Liver (tissue), 9 donors: ENCODE data around the gene RGS12. TPM values are rescaled to one million over a fixed set of nuclear protein-coding genes. Genes with fewer than 3 reads are reported as not detected.
"Not testable (repeated sequence)": the region's sequence is repeated elsewhere in the genome, so short reads cannot be mapped to it uniquely, and the experiment has no call there.

Experiments used
- DNase-seq: peaks from one replicate; pipeline ENCODE4 v3.0.0-alpha.2; 2017; ENCODE audit warnings: low spot score
- H3K27ac ChIP-seq, 2 donors: one replicate each; pipeline ENCODE4 v1.7.0; 2013; ENCODE audit warnings: inconsistent platforms in 2 of 2, low read length in 2 of 2, control low read depth in 1 of 2, low read depth in 1 of 2, mild to moderate bottlenecking in 1 of 2
- H3K27me3 ChIP-seq, 4 donors: one replicate each; pipeline versions ENCODE4 v1.6.1 to v1.7.0; 2013; ENCODE audit warnings: low read length in 3 of 4, inconsistent platforms in 1 of 4, mild to moderate bottlenecking in 1 of 4, moderate library complexity in 1 of 4; ENCODE audit not compliant: control insufficient read depth in 4 of 4, insufficient read depth in 4 of 4
- H3K36me3 ChIP-seq, 4 donors: one replicate each; pipeline versions ENCODE4 v1.6.1 to v1.7.0; 2013; ENCODE audit warnings: low read length in 3 of 4, mild to moderate bottlenecking in 3 of 4, low read depth in 1 of 4, moderate library complexity in 1 of 4; ENCODE audit not compliant: control insufficient read depth in 4 of 4, insufficient read depth in 3 of 4
- H3K4me1 ChIP-seq, 4 donors: one replicate each; pipeline versions ENCODE4 v1.6.1 to v1.7.0; 2013; ENCODE audit warnings: low read length in 3 of 4, mild to moderate bottlenecking in 3 of 4, moderate library complexity in 1 of 4; ENCODE audit not compliant: control insufficient read depth in 4 of 4, insufficient read depth in 4 of 4
- H3K4me3 ChIP-seq, 3 donors: one replicate each; pipeline versions ENCODE4 v1.6.1 to v1.7.0; 2013; ENCODE audit warnings: low read length in 3 of 3, control low read depth in 1 of 3, low read depth in 1 of 3, mild to moderate bottlenecking in 1 of 3
- H3K9ac ChIP-seq, 2 donors: one replicate each; pipeline ENCODE4 v1.7.0; 2013; ENCODE audit warnings: low read length in 2 of 2, mild to moderate bottlenecking in 2 of 2, moderate library complexity in 2 of 2, control low read depth in 1 of 2, low read depth in 1 of 2
- H3K9me3 ChIP-seq, 4 donors: one replicate each; pipeline versions ENCODE4 v1.6.1 to v1.7.0; 2013; ENCODE audit warnings: low read length in 3 of 4; ENCODE audit not compliant: control insufficient read depth in 4 of 4
- CTCF ChIP-seq: fragments of 150-350 bp; IDR thresholded peaks from 2 replicates; pipeline ENCODE4 v1.5.1; 2017; ENCODE audit warnings: improper control_type of control experiment, low read depth, low read length; ENCODE audit not compliant: missing input control
- EGR1 ChIP-seq, 2 donors: IDR thresholded peaks; 2 replicates each; pipeline ENCODE4 v1.6.1; 2016 to 2018; ENCODE audit warnings: antibody characterized with exemption in 2 of 2, low read depth in 2 of 2
- FOXA1 ChIP-seq: IDR thresholded peaks from 2 replicates; pipeline ENCODE4 v1.6.1; 2016; ENCODE audit warnings: antibody characterized with exemption
- FOXA2 ChIP-seq: IDR thresholded peaks from 2 replicates; pipeline ENCODE4 v1.6.1; 2016; ENCODE audit warnings: antibody characterized with exemption
- GABPA ChIP-seq, 2 donors: IDR thresholded peaks in 1 of 2; conservative IDR thresholded peaks in 1 of 2; 2 replicates each; pipeline ENCODE4 v1.6.1; 2016; ENCODE audit warnings: antibody characterized with exemption in 2 of 2, mild to moderate bottlenecking in 1 of 2, moderate library complexity in 1 of 2
- HNF4A ChIP-seq, 2 donors: conservative IDR thresholded peaks; 2 replicates each; pipeline ENCODE4 v1.6.1; 2016; ENCODE audit warnings: antibody characterized with exemption in 2 of 2, mild to moderate bottlenecking in 2 of 2
- HNF4G ChIP-seq: IDR thresholded peaks from 2 replicates; pipeline ENCODE4 v1.6.1; 2016; ENCODE audit warnings: antibody characterized with exemption
- JUND ChIP-seq, 2 donors: IDR thresholded peaks; 2 replicates each; pipeline ENCODE4 v1.6.1; 2016; ENCODE audit warnings: antibody characterized with exemption in 2 of 2
- MAX ChIP-seq: IDR thresholded peaks from 2 replicates; pipeline ENCODE4 v1.6.1; 2016; ENCODE audit warnings: antibody characterized with exemption
- RAD21 ChIP-seq, 2 donors: IDR thresholded peaks; 2 replicates each; pipeline ENCODE4 v1.6.1; 2016; ENCODE audit warnings: antibody characterized with exemption in 2 of 2, mild to moderate bottlenecking in 2 of 2
- RXRA ChIP-seq, 2 donors: IDR thresholded peaks; 2 replicates each; pipeline ENCODE4 v1.6.1; 2017 to 2018; ENCODE audit warnings: antibody characterized with exemption in 2 of 2, mild to moderate bottlenecking in 1 of 2
- SP1 ChIP-seq: IDR thresholded peaks from 2 replicates; pipeline ENCODE4 v1.6.1; 2018; ENCODE audit warnings: antibody characterized with exemption, mild to moderate bottlenecking
- TAF1 ChIP-seq: conservative IDR thresholded peaks from 2 replicates; pipeline ENCODE4 v1.6.1; 2016; ENCODE audit warnings: antibody characterized with exemption, mild to moderate bottlenecking
- YY1 ChIP-seq: IDR thresholded peaks from 2 replicates; pipeline ENCODE4 v1.6.1; 2016; ENCODE audit warnings: antibody characterized with exemption, mild to moderate bottlenecking
- WGBS: extraction: QIAGEN DNeasy Blood & Tissue Kit; methylation state at CpG from one replicate; pipeline ENCODE4 v1.1.7; 2013; 5-methylcytosine and 5-hydroxymethylcytosine counted together
- polyA plus RNA-seq, 2 donors: library from polyadenylated mRNA; stranded (reverse) in 1 of 2; unstranded in 1 of 2; fragments of 200-250 nt in 1 of 2; fragments of >200 nt in 1 of 2; fragmentation: Nextera tagmentation in 1 of 2; extraction: Ambion mirVana in 1 of 2; gene quantifications; one replicate each; pipeline versions ENCODE4 v1.2.1 to v1.2.3, GENCODE V29; 2013 to 2015
- total RNA-seq, 2 donors: library from RNA; depleted of rRNA; stranded (reverse); fragments of >200 nt; gene quantifications; one replicate each; pipeline ENCODE4 v1.2.3, GENCODE V29; 2014
- TF ChIP-seq, protein P1 (sequence below): IDR thresholded peaks from 2 replicates; pipeline ENCODE4 v1.6.1; 2016; ENCODE audit warnings: antibody characterized with exemption, mild to moderate bottlenecking
- donor health status: healthy.
- donor health status: healthy.
- donor health status: healthy.
- donor health status: healthy.
- donor health status: healthy.

The RGS12 gene
- total and polyA plus RNA-seq, 4 donors: 6.4 to 23.2 (median 11.5) TPM

GRCh38 chr4:3299122-3299975, 6.5 kb downstream of the RGS12 start:
- Histone ChIP-seq H3K27me3 (no peaks in the 10 kb centered on the region), H3K9me3 (no peaks in the 10 kb centered on the region), H3K4me3 (no peak overlapping the region), H3K27ac (no peak overlapping the region), H3K36me3 (no peaks in the 10 kb centered on the region), H3K9ac (no peak overlapping the region), H3K4me1 (peaks cover 0 to 5% (median 3%) of the 10 kb centered on the region in 4 donors)
- TF ChIP-seq TAF1: no peak
- TF ChIP-seq MAX: no peak
- TF ChIP-seq, protein P1, sequence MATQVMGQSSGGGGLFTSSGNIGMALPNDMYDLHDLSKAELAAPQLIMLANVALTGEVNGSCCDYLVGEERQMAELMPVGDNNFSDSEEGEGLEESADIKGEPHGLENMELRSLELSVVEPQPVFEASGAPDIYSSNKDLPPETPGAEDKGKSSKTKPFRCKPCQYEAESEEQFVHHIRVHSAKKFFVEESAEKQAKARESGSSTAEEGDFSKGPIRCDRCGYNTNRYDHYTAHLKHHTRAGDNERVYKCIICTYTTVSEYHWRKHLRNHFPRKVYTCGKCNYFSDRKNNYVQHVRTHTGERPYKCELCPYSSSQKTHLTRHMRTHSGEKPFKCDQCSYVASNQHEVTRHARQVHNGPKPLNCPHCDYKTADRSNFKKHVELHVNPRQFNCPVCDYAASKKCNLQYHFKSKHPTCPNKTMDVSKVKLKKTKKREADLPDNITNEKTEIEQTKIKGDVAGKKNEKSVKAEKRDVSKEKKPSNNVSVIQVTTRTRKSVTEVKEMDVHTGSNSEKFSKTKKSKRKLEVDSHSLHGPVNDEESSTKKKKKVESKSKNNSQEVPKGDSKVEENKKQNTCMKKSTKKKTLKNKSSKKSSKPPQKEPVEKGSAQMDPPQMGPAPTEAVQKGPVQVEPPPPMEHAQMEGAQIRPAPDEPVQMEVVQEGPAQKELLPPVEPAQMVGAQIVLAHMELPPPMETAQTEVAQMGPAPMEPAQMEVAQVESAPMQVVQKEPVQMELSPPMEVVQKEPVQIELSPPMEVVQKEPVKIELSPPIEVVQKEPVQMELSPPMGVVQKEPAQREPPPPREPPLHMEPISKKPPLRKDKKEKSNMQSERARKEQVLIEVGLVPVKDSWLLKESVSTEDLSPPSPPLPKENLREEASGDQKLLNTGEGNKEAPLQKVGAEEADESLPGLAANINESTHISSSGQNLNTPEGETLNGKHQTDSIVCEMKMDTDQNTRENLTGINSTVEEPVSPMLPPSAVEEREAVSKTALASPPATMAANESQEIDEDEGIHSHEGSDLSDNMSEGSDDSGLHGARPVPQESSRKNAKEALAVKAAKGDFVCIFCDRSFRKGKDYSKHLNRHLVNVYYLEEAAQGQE: no peak
- TF ChIP-seq HNF4G: no peak
- TF ChIP-seq FOXA1: no peak
- no peak for TF ChIP-seq EGR1 (IDR thresholded peaks at IDR 0.05; ENCODE audit: low read depth in 2 of 2)
- no peak for TF ChIP-seq RXRA (IDR thresholded peaks at IDR 0.05)
- TF ChIP-seq HNF4A (conservative IDR thresholded peaks at IDR 0.05): no peak
- TF ChIP-seq JUND (IDR thresholded peaks at IDR 0.05): no peak
- TF ChIP-seq GABPA (IDR thresholded peaks at IDR 0.05 in 1 of 2, conservative IDR thresholded peaks at IDR 0.05 in 1 of 2): no peak
- no peak for TF ChIP-seq YY1
- TF ChIP-seq FOXA2: no peak
- no peak for TF ChIP-seq RAD21 (IDR thresholded peaks at IDR 0.05)
- no peak for TF ChIP-seq CTCF
- 80% methylated on average over 9 of the region's 9 CpGs for WGBS
- no peak for DNase-seq

DNA sequence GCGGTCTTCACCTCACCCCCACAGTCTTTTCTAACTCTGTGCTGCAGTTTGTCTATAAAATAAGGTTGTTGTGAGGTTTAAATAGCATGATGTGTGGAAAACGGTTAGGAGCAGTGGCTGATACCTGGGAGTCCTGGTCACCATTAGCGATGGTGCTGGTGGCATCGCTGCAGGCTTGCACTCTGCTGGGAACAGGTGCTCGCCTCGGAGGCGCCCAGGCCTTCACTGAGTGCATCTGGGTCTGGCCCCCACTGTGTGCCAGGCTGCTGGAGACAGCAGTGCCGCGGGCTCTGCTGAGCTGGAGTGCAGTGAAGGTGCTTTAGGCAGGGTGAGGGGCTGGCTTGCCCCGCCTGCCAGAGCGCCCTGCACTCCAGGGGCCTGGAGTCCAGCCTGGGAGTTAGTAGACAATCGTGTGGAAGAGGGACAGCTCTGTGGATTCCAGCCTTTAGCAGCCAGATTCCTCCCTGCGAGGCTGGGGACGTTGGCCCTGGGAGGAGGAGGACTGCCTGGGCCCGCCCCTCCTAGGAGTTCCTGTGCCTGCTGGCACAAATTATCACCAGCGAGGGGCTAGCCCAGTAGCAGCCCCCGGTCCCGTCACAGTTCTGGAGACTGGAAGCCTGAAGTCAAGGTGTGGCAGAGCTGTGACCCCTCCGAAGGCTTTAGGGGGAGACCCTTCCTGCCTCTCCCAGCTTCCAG, 7.3 kb downstream of the RGS12 start:
- TF ChIP-seq SP1: no peak
- no peak for TF ChIP-seq RAD21 (IDR thresholded peaks at IDR 0.05)
- Histone ChIP-seq H3K9ac (no peak overlapping the region), H3K27ac (no peak overlapping the region), H3K9me3 (no peaks in the 10 kb centered on the region), H3K4me1 (peaks cover 0 to 5% (median 2%) of the 10 kb centered on the region in 4 donors), H3K36me3 (no peaks in the 10 kb centered on the region), H3K4me3 (no peak overlapping the region), H3K27me3 (no peaks in the 10 kb centered on the region)
- 92% methylated on average over 19 of the region's 19 CpGs for WGBS
- DNase-seq: no peak

GRCh38 chr4:3300882-3301281, 8.1 kb downstream of the RGS12 start:
- 92% methylated on average over 15 of the region's 15 CpGs for WGBS
- not testable (repeated sequence) for H3K4me1 ChIP-seq, H3K27ac ChIP-seq, DNase-seq, H3K9ac ChIP-seq, H3K27me3 ChIP-seq, H3K4me3 ChIP-seq, H3K36me3 ChIP-seq, H3K9me3 ChIP-seq
